HepG2 (cell line): ENCODE results near the gene POLR3E. TPM values are rescaled to one million over a fixed set of nuclear protein-coding genes. Genes with fewer than 3 reads are reported as not detected.

Experiments
- ARHGAP35 ChIP-seq: sonication (generic); formaldehyde crosslinking; IDR thresholded peaks from 2 replicates; pipeline ENCODE4 v1.9.0; 2022; ENCODE audit warnings: mild to moderate bottlenecking, inconsistent platforms, moderate library complexity, missing genetic modification reagents, borderline replicate concordance
- CEBPG ChIP-seq: IDR thresholded peaks from 2 replicates; pipeline ENCODE4 v1.6.1; 2016
- EP300 ChIP-seq, 3 experiments: sonication (generic) in 1 of 3; formaldehyde crosslinking in 1 of 3; IDR thresholded peaks; 2 replicates each; pipeline versions ENCODE4 v1.5.1 to v1.6.1; 2011 to 2020; ENCODE audit warnings: low read depth in 2 of 3, low read length in 2 of 3, borderline replicate concordance in 1 of 3, improper control_type of control experiment in 1 of 3, mild to moderate bottlenecking in 1 of 3, missing genetic modification reagents in 1 of 3, moderate library complexity in 1 of 3
- GLI4 ChIP-seq: sonication (generic); formaldehyde crosslinking; IDR thresholded peaks from 2 replicates; pipeline ENCODE4 v1.5.1; 2020; ENCODE audit warnings: missing genetic modification reagents, mild to moderate bottlenecking, moderate library complexity, borderline replicate concordance
- KDM5A ChIP-seq: fragments of 200-600 bp; sonication (generic); IDR thresholded peaks from 2 replicates; pipeline ENCODE4 v1.7.0; 2018; ENCODE audit warnings: antibody characterized with exemption, mild to moderate bottlenecking, low read length, borderline replicate concordance
- NAIF1 ChIP-seq: sonication (generic); formaldehyde crosslinking; IDR thresholded peaks from 2 replicates; pipeline ENCODE4 v1.5.0; 2020; ENCODE audit warnings: mild to moderate bottlenecking, missing genetic modification reagents, borderline replicate concordance
- PAX8 ChIP-seq: sonication (generic); formaldehyde crosslinking; IDR thresholded peaks from 2 replicates; pipeline ENCODE4 v1.8.0; 2022; ENCODE audit warnings: mild to moderate bottlenecking, missing genetic modification reagents, borderline replicate concordance
- RARG ChIP-seq: sonication (generic); formaldehyde crosslinking; IDR thresholded peaks from 2 replicates; pipeline ENCODE4 v1.4.0; 2020; ENCODE audit warnings: low read depth, mild to moderate bottlenecking, missing genetic modification reagents
- ZMYM2 ChIP-seq: sonication (generic); formaldehyde crosslinking; IDR thresholded peaks from 2 replicates; pipeline ENCODE4 v1.8.0; 2022; ENCODE audit warnings: mild to moderate bottlenecking, missing genetic modification reagents
- ZMYM3 ChIP-seq: sonication (generic); formaldehyde crosslinking; IDR thresholded peaks from 2 replicates; pipeline ENCODE4 v1.5.1; 2020; ENCODE audit warnings: mild to moderate bottlenecking, missing genetic modification reagents
- ZNF891 ChIP-seq: sonication (generic); formaldehyde crosslinking; IDR thresholded peaks from 2 replicates; pipeline ENCODE4 v1.5.0; 2020; ENCODE audit warnings: mild to moderate bottlenecking, missing genetic modification reagents
- polyA plus RNA-seq, 8 experiments: library from polyadenylated mRNA; depleted of rRNA in 3 of 8; stranded (reverse) in 7 of 8; unstranded in 1 of 8; fragments of >200 nt; fragmentation: Illumina TruSeq in 4 of 8; extraction: Trizol in 4 of 8; gene quantifications; 2 replicates each; pipeline versions ENCODE4 v1.2.1 to v1.2.3, GENCODE V29; 2011 to 2016; ENCODE audit warnings: low read depth in 4 of 8, missing spikeins in 1 of 8, mixed read lengths in 1 of 8; ENCODE audit not compliant: insufficient read depth in 1 of 8
- total RNA-seq, 5 experiments: library from RNA; depleted of rRNA; stranded (reverse); fragments of >200 nt; fragmentation: Illumina TruSeq; extraction: Trizol; gene quantifications; 2 replicates each; pipeline ENCODE4 v1.2.3, GENCODE V29; 2016; ENCODE audit warnings: low read depth in 1 of 5
- TF ChIP-seq, protein P1 (sequence below): sonication (generic); formaldehyde crosslinking; IDR thresholded peaks from 2 replicates; pipeline ENCODE4 v1.5.0; 2020; ENCODE audit warnings: missing genetic modification reagents
- TF ChIP-seq, protein P2 (sequence below): sonication (generic); formaldehyde crosslinking; IDR thresholded peaks from 2 replicates; pipeline ENCODE4 v1.8.0; 2022; ENCODE audit warnings: missing genetic modification reagents, mild to moderate bottlenecking, moderate library complexity, borderline replicate concordance
- TF ChIP-seq, protein P3 (sequence below): sonication (generic); formaldehyde crosslinking; IDR thresholded peaks from 2 replicates; pipeline ENCODE4 v1.4.0; 2020; ENCODE audit warnings: mild to moderate bottlenecking, missing genetic modification reagents
- TF ChIP-seq, protein P4 (sequence below): sonication (generic); formaldehyde crosslinking; IDR thresholded peaks from 2 replicates; pipeline ENCODE4 v1.4.0; 2020; ENCODE audit warnings: mild to moderate bottlenecking, missing genetic modification reagents

The POLR3E gene
- total and polyA plus RNA-seq, 2 of the 13 experiments (the other 11 are each of a cell fraction or from before 2014, with no cell fraction given), result 135 to 262 TPM

DNA sequence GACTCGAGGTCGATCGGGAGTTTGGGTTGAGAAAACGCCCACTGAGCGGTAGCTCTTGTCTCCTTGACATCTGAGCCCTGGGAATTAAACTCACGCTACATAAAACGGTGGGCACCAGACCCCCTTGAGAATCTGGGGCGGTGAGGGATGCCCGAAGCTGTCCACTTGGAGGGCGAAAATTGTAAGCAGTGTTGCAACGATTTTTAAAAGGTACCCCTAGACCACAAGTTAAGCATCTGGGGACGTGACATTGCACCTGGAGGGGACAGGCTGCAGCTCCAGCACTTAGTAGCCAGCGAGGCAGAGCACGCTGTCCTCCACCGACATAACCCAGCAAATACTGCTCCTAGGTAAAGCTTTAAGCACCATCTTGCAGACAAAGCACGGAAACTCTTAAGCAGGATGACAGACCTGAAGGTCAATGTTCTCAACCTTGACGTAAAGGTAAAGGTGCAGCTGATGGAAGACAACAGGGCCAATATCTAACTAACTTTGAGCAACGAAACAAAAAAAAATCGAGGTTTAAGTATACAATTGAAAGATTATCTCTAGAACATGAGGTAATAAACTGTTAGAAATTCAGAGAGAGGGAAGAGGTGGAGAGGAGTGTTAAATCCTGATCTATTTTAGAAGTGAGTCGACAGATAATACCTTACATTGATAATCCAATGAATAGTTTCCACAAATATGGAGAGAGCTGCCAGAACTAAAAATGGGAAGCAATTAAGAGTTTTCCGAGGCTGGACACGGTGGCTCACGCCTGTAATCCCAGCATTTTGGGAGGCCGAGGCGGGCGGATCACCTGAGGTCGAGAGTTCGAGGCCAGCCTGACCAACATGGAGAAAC lies 78.1 kb downstream of the POLR3E start (continued):
- TF ChIP-seq, protein P1, sequence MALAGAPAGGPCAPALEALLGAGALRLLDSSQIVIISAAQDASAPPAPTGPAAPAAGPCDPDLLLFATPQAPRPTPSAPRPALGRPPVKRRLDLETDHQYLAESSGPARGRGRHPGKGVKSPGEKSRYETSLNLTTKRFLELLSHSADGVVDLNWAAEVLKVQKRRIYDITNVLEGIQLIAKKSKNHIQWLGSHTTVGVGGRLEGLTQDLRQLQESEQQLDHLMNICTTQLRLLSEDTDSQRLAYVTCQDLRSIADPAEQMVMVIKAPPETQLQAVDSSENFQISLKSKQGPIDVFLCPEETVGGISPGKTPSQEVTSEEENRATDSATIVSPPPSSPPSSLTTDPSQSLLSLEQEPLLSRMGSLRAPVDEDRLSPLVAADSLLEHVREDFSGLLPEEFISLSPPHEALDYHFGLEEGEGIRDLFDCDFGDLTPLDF (CRISPR knock-in tag), result no peak
- TF ChIP-seq ZMYM2 (CRISPR knock-in tag) (peak; percentile 86), RARG (CRISPR knock-in tag) (no peak), ARHGAP35 (CRISPR knock-in tag) (peak; percentile 30; the same call in 1 of the 2 replicates), ZMYM3 (CRISPR knock-in tag) (peak; percentile 89), CEBPG (0 out of 2 replicates have a peak, but pooled peaks have one; percentile 19), GLI4 (CRISPR knock-in tag) (peak; percentile 57), EP300 (IDR thresholded peaks at IDR 0.05; ENCODE audit: low read depth in 2 of 2, low read length in 2 of 2) (no peak), EP300 (CRISPR knock-in tag; IDR thresholded peaks at IDR 0.05; ENCODE audit: borderline replicate concordance) (no peak), KDM5A (no peak), NAIF1 (CRISPR knock-in tag) (peak; percentile 52; the same call in 1 of the 2 replicates), PAX8 (CRISPR knock-in tag) (peak; percentile 63; the same call in 1 of the 2 replicates), ZNF891 (CRISPR knock-in tag) (peak; percentile 75; the same call in 1 of the 2 replicates)
- TF ChIP-seq, protein P2, sequence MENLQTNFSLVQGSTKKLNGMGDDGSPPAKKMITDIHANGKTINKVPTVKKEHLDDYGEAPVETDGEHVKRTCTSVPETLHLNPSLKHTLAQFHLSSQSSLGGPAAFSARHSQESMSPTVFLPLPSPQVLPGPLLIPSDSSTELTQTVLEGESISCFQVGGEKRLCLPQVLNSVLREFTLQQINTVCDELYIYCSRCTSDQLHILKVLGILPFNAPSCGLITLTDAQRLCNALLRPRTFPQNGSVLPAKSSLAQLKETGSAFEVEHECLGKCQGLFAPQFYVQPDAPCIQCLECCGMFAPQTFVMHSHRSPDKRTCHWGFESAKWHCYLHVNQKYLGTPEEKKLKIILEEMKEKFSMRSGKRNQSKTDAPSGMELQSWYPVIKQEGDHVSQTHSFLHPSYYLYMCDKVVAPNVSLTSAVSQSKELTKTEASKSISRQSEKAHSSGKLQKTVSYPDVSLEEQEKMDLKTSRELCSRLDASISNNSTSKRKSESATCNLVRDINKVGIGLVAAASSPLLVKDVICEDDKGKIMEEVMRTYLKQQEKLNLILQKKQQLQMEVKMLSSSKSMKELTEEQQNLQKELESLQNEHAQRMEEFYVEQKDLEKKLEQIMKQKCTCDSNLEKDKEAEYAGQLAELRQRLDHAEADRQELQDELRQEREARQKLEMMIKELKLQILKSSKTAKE, result 0 out of 2 replicates have a peak, but pooled peaks have one; percentile 58
- TF ChIP-seq, protein P3, sequence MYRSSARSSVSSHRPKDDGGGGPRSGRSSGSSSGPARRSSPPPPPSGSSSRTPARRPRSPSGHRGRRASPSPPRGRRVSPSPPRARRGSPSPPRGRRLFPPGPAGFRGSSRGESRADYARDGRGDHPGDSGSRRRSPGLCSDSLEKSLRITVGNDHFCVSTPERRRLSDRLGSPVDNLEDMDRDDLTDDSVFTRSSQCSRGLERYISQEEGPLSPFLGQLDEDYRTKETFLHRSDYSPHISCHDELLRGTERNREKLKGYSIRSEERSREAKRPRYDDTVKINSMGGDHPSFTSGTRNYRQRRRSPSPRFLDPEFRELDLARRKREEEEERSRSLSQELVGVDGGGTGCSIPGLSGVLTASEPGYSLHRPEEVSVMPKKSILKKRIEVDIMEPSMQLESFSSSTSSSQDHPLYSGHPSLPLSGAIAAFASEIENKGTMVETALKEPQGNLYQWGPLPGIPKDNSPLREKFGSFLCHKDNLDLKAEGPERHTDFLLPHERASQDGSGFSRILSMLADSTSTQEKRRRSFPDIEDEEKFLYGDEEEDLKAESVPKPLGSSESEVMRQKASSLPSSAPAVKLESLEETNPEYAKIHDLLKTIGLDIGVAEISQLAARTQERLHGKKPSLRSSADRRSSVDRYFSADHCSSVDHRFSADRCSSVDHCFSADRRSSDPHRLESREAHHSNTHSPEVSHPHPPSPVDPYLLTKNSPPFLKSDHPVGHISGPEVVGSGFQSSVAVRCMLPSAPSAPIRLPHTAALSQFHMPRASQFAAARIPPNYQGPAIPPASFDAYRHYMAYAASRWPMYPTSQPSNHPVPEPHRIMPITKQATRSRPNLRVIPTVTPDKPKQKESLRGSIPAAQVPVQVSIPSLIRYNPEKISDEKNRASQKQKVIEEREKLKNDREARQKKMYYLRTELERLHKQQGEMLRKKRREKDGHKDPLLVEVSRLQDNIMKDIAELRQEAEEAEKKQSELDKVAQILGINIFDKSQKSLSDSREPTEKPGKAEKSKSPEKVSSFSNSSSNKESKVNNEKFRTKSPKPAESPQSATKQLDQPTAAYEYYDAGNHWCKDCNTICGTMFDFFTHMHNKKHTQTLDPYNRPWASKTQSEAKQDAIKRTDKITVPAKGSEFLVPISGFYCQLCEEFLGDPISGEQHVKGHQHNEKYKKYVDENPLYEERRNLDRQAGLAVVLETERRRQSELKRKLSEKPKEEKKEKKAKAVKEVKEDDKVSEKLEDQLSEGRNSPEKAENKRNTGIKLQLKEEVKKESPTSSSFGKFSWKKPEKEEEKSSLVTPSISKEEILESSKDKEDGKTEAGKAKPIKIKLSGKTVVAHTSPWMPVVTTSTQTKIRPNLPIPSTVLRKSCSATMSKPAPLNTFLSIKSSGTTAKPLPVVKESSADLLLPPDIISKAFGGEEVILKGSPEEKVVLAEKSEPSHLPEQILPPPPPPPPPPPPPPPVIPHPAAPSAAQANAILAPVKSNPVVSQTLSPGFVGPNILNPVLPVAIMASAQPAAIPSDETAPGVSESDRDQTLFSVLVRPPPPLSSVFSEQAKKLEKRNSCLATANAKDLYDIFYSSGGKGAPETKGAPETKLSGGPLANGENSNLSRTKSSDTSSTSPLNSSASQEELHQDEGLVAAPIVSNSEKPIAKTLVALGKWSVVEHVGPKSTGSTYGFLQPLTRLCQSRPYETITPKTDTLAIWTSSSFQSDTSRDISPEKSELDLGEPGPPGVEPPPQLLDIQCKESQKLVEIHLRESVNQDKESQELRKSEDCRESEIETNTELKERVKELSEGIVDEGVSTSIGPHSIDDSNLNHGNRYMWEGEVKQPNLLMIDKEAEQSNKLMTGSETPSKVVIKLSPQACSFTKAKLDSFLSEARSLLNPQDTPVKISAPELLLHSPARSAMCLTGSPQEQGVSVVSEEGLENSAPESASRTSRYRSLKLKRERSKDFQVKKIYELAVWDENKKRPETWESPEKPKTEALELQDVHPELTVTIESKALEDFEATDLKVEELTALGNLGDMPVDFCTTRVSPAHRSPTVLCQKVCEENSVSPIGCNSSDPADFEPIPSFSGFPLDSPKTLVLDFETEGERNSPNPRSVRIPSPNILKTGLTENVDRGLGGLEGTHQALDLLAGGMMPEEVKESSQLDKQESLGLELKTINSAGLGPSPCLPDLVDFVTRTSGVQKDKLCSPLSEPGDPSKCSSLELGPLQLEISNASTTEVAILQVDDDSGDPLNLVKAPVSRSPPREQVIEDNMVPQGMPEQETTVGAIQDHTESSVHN (CRISPR knock-in tag), result peak; percentile 90; the same call in 1 of the 2 replicates
- TF ChIP-seq, protein P4, sequence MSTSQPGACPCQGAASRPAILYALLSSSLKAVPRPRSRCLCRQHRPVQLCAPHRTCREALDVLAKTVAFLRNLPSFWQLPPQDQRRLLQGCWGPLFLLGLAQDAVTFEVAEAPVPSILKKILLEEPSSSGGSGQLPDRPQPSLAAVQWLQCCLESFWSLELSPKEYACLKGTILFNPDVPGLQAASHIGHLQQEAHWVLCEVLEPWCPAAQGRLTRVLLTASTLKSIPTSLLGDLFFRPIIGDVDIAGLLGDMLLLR (CRISPR knock-in tag), result 0 out of 2 replicates have a peak, but pooled peaks have one; percentile 26
